ENCODE results near the gene PER2. TPM values are rescaled to one million over a fixed set of nuclear protein-coding genes. Genes with fewer than 3 reads are reported as not detected.

PER2 gene
- total and polyA plus RNA-seq, 2 of the 13 experiments (the other 11 are each of a cell fraction or from before 2014, with no cell fraction given), result 5.1 to 9.4 TPM

DNA sequence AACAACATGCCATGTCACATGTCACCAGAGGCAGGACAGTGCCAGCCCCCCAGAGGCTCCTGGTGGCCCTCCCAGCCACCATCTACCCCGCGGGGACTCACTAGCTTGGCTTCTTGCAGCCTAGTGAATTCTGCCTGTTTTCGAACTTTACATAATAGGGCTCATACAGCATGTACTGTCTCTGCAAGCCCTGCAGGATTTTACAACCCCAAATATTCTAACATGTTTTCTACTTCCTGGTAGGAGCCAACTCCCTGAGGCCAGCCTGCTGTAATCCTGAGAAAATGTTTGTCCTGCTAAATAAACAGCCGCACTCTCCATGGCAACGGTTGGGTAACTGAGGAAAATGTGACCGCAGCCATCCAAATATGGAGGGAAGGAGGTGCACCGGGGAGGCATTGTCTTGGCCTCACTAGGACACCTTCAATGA, 2.7 kb downstream of the PER2 start (continued):
- TF ChIP-seq, protein P1, sequence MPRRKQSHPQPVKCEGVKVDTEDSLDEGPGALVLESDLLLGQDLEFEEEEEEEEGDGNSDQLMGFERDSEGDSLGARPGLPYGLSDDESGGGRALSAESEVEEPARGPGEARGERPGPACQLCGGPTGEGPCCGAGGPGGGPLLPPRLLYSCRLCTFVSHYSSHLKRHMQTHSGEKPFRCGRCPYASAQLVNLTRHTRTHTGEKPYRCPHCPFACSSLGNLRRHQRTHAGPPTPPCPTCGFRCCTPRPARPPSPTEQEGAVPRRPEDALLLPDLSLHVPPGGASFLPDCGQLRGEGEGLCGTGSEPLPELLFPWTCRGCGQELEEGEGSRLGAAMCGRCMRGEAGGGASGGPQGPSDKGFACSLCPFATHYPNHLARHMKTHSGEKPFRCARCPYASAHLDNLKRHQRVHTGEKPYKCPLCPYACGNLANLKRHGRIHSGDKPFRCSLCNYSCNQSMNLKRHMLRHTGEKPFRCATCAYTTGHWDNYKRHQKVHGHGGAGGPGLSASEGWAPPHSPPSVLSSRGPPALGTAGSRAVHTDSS (CRISPR knock-in tag; conservative IDR thresholded peaks at IDR 0.05), result no peak; the same call in 1 of the 2 replicates
- TF ChIP-seq ZNF878 (CRISPR knock-in tag; IDR thresholded peaks at IDR 0.05) (0 out of 2 replicates have a peak, but pooled peaks have one; percentile 26), MAFG (CRISPR knock-in tag; IDR thresholded peaks at IDR 0.05) (no peak), ZFX (CRISPR knock-in tag; IDR thresholded peaks at IDR 0.05; ENCODE audit: low read depth) (0 out of 2 replicates have a peak, but pooled peaks have one; percentile 27), CHCHD3 (CRISPR knock-in tag; IDR thresholded peaks at IDR 0.05) (no peak), TP53 (CRISPR knock-in tag; conservative IDR thresholded peaks at IDR 0.05) (no peak), SRSF9 (IDR thresholded peaks at IDR 0.05; ENCODE audit: borderline replicate concordance, insufficient read depth, low read depth, low read length, poor library complexity, severe bottlenecking) (no peak), ERF (CRISPR knock-in tag; IDR thresholded peaks at IDR 0.05) (0 out of 2 replicates have a peak, but pooled peaks have one; percentile 58), ZMYM3 (CRISPR knock-in tag; IDR thresholded peaks at IDR 0.05) (peak; percentile 33; the same call in 1 of the 2 replicates), GATAD1 (CRISPR knock-in tag; IDR thresholded peaks at IDR 0.05) (peak; percentile 33; the same call in 1 of the 2 replicates), ZNF317 (CRISPR knock-in tag; IDR thresholded peaks at IDR 0.05) (no peak), PHF20 (CRISPR knock-in tag; IDR thresholded peaks at IDR 0.05) (no peak), PLRG1 (conservative IDR thresholded peaks at IDR 0.05) (no peak), ATM (IDR thresholded peaks at IDR 0.05; ENCODE audit: borderline replicate concordance) (peak; percentile 88; the same call in 1 of the 2 replicates), RAD21 (CRISPR knock-in tag; IDR thresholded peaks at IDR 0.05) (no peak), HOXA5 (CRISPR knock-in tag; IDR thresholded peaks at IDR 0.05) (peak; percentile 49; the same call in 1 of the 2 replicates), AGO2 (optimal IDR thresholded peaks at IDR 0.05; ENCODE audit: low read depth, low read length) (no peak)
- TF ChIP-seq, protein P2, sequence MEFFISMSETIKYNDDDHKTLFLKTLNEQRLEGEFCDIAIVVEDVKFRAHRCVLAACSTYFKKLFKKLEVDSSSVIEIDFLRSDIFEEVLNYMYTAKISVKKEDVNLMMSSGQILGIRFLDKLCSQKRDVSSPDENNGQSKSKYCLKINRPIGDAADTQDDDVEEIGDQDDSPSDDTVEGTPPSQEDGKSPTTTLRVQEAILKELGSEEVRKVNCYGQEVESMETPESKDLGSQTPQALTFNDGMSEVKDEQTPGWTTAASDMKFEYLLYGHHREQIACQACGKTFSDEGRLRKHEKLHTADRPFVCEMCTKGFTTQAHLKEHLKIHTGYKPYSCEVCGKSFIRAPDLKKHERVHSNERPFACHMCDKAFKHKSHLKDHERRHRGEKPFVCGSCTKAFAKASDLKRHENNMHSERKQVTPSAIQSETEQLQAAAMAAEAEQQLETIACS (CRISPR knock-in tag; IDR thresholded peaks at IDR 0.05), result no peak
- TF ChIP-seq, protein P3, sequence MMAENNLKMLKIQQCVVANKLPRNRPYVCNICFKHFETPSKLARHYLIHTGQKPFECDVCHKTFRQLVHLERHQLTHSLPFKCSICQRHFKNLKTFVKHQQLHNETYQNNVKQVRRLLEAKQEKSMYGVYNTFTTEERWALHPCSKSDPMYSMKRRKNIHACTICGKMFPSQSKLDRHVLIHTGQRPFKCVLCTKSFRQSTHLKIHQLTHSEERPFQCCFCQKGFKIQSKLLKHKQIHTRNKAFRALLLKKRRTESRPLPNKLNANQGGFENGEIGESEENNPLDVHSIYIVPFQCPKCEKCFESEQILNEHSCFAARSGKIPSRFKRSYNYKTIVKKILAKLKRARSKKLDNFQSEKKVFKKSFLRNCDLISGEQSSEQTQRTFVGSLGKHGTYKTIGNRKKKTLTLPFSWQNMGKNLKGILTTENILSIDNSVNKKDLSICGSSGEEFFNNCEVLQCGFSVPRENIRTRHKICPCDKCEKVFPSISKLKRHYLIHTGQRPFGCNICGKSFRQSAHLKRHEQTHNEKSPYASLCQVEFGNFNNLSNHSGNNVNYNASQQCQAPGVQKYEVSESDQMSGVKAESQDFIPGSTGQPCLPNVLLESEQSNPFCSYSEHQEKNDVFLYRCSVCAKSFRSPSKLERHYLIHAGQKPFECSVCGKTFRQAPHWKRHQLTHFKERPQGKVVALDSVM (CRISPR knock-in tag; IDR thresholded peaks at IDR 0.05), result no peak; the same call in 1 of the 2 replicates
- TF ChIP-seq, protein P4, sequence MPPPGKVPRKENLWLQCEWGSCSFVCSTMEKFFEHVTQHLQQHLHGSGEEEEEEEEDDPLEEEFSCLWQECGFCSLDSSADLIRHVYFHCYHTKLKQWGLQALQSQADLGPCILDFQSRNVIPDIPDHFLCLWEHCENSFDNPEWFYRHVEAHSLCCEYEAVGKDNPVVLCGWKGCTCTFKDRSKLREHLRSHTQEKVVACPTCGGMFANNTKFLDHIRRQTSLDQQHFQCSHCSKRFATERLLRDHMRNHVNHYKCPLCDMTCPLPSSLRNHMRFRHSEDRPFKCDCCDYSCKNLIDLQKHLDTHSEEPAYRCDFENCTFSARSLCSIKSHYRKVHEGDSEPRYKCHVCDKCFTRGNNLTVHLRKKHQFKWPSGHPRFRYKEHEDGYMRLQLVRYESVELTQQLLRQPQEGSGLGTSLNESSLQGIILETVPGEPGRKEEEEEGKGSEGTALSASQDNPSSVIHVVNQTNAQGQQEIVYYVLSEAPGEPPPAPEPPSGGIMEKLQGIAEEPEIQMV (CRISPR knock-in tag; IDR thresholded peaks at IDR 0.05; ENCODE audit: low read depth), result 0 out of 2 replicates have a peak, but pooled peaks have one; percentile 21
